Esophagus muscularis mucosa (tissue), 4 donors: Measurements from ENCODE around the gene ADORA1.

Experiments
- CTCF ChIP-seq, 3 experiments: fragments of 200-600 bp in 2 of 3; fragments of 450-650 bp in 1 of 3; sonication (generic) in 2 of 3; IDR thresholded peaks; one replicate each; pipeline ENCODE4 v1.5.1; 2017 to 2019; ENCODE audit warnings: antibody characterized with exemption in 3 of 3, mild to moderate bottlenecking in 2 of 3, moderate library complexity in 1 of 3
- EP300 ChIP-seq: sonication (generic); formaldehyde crosslinking; IDR thresholded peaks from one replicate; pipeline ENCODE4 v1.6.1; 2017; ENCODE audit warnings: antibody characterized with exemption
- POLR2A ChIP-seq: fragments of 450-650 bp; IDR thresholded peaks from one replicate; pipeline ENCODE4 v1.6.1; 2017; ENCODE audit warnings: antibody characterized with exemption, moderate library complexity, mild to moderate bottlenecking, low read depth
- POLR2AphosphoS5 ChIP-seq, 2 donors: sonication (generic); formaldehyde crosslinking; IDR thresholded peaks; one replicate each; pipeline ENCODE4 v1.6.1; 2017; ENCODE audit warnings: antibody characterized with exemption in 2 of 2

- TF ChIP-seq CTCF (IDR thresholded peaks at IDR 0.05) (no peak), EP300 (no peak), POLR2AphosphoS5 (IDR thresholded peaks at IDR 0.05) (no peak), POLR2A (no peak)
These were observed 16.1 kb downstream of the ADORA1 start for GRCh38 chr1:203143641-203144040.
